GM10248 (cell line): ENCODE data around the gene TMEM198.

Experiments used
- CTCF ChIA-PET: fragments of 300-600 bp; sonication (Branson Sonifier 250); formaldehyde crosslinking; extraction: SDS; loops from one replicate; lab custom pipeline; 2021; ENCODE audit warnings: antibody characterized with exemption; lab: Yijun Ruan, JAX
- POLR2A ChIA-PET: fragments of 350-650 bp; sonication (Branson Sonifier 250); formaldehyde crosslinking; extraction: SDS; loops from one replicate; lab custom pipeline; 2020; ENCODE audit warnings: antibody characterized with exemption; lab: Yijun Ruan, JAX
- DNase-seq: peaks from one replicate; pipeline ENCODE4 v3.0.0; 2012; ENCODE audit errors: extremely low spot score
- TF ChIP-seq, protein P1 (sequence below): IDR thresholded peaks from 2 replicates; pipeline ENCODE4 v1.5.1; 2012; ENCODE audit warnings: mild to moderate bottlenecking, low read depth; ENCODE audit errors: extremely low read depth, missing control alignments, control extremely low read depth

TMEM198 gene

DNA sequence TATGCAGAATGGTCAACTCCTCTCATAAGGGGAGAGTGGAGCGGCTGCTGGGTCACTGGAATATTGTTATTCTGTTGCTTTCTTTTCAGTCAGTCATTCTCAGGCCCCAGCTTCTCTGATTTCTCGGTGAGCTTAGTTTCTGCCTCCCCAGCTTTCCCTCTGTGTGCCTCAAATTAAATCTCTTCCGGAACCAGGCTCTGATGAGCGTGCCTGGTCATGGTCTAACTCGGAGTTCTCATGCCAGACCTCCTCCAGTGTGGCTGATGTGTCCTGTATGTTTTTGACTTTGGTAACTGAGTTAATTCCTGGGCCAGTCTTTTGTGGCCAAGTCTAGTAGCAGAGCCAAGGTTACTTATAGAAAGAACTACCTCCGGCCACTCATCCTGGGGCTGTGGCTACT, 48.9 kb downstream of the TMEM198 start:
- TF ChIP-seq, protein P1, sequence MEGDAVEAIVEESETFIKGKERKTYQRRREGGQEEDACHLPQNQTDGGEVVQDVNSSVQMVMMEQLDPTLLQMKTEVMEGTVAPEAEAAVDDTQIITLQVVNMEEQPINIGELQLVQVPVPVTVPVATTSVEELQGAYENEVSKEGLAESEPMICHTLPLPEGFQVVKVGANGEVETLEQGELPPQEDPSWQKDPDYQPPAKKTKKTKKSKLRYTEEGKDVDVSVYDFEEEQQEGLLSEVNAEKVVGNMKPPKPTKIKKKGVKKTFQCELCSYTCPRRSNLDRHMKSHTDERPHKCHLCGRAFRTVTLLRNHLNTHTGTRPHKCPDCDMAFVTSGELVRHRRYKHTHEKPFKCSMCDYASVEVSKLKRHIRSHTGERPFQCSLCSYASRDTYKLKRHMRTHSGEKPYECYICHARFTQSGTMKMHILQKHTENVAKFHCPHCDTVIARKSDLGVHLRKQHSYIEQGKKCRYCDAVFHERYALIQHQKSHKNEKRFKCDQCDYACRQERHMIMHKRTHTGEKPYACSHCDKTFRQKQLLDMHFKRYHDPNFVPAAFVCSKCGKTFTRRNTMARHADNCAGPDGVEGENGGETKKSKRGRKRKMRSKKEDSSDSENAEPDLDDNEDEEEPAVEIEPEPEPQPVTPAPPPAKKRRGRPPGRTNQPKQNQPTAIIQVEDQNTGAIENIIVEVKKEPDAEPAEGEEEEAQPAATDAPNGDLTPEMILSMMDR: no peak
- ChIA-PET CTCF (interaction anchor here (2.1 kb wide), 1 partner anchor 32 kb away, joined by 10 read pairs; no protein-coding TSS in a partner anchor), POLR2A (no interaction called here)
- no peak for DNase-seq

DNA sequence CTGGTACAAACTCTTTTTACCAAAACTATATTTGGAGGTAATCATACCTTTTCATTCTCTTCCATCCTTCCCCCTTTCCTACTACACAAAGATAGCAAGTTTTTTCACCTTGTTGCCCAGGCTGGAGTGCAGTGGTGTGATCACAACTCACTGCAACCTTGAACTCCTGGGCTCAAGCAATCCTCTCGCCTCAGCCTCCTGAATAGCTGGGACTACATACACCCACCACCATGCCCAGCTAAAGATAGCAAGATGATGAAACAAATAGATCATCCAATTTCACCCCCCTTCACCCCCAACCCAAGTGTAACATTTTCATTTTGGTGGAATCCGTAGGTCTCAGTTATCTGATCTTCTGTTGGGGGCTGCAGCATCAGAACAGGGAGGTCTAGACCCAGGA, 49.3 kb downstream of the TMEM198 start:
- TF ChIP-seq, protein P1: no peak
- DNase-seq: no peak
- CTCF ChIA-PET: interaction anchor here (1.8 to 2.1 kb wide), 2 partner anchors 33 kb away, joined by 6 to 10 read pairs; no protein-coding TSS in a partner anchor
- POLR2A ChIA-PET: no interaction called here

DNA sequence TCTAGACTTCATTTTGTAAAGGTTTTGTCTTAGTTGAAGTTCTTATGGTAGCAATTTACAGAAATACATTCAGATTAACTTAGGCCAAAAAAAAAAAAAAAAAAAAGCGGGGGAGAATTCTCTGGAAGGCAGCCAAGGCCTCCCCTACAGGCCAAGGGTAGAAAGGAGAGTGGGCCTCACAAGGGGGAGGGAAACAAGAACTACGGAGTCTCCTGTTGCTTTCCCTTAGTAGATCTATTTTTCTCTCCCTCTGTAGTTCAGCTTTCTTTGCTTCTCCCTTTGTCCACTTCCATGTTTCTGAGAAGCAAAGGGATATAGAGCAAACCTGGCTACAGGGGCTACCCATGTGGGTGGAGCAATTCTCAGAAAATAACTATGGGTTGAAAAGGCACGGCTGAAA, 51.4 kb downstream of the TMEM198 start:
- TF ChIP-seq, protein P1: no peak
- ChIA-PET POLR2A (no interaction called here), CTCF (interaction anchor here (0.9 to 3.9 kb wide), 4 partner anchors 34 to 94 kb away, joined by 3 to 21 read pairs (median 7); no protein-coding TSS in a partner anchor)
- no peak for DNase-seq

DNA sequence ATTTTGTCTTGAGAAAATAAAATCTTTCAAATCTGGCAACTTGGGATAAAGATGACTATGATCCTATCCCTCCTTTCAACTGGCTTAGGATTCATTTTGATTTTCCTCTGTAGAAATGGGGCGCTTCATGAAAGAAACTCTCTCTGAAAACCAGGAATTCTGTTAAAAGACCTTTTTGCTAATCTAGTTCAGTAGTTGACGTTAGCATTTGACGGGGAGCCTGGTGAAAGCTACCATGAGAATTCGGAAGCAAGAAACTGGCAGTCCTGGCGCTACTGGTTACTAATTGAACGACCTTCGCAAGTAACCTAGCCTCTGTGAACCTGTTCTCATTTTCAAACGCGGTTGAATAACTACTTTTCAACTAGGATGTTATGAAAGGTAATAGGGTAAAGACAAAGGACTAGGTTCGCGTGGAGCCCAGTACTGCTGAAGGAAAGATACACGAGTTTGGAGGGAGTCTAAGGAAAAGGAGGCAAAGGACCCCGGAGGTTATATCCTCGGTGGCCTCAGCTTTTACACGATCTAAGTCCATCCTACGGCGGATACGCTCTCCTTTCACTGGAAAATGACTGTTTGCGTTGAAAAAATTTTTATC, 53.2 kb downstream of the TMEM198 start:
- DNase-seq: no peak
- POLR2A ChIA-PET: interaction anchor here (0.6 kb wide), 1 partner anchor 380 kb away, joined by 4 read pairs; no protein-coding TSS in a partner anchor
- CTCF ChIA-PET: interaction anchor here (1.0 to 3.9 kb wide), 11 partner anchors 12 to 209 kb away, joined by 3 to 21 read pairs (median 4); partner anchors contain the start of genes CHPF, DNPEP and TMEM198

DNA sequence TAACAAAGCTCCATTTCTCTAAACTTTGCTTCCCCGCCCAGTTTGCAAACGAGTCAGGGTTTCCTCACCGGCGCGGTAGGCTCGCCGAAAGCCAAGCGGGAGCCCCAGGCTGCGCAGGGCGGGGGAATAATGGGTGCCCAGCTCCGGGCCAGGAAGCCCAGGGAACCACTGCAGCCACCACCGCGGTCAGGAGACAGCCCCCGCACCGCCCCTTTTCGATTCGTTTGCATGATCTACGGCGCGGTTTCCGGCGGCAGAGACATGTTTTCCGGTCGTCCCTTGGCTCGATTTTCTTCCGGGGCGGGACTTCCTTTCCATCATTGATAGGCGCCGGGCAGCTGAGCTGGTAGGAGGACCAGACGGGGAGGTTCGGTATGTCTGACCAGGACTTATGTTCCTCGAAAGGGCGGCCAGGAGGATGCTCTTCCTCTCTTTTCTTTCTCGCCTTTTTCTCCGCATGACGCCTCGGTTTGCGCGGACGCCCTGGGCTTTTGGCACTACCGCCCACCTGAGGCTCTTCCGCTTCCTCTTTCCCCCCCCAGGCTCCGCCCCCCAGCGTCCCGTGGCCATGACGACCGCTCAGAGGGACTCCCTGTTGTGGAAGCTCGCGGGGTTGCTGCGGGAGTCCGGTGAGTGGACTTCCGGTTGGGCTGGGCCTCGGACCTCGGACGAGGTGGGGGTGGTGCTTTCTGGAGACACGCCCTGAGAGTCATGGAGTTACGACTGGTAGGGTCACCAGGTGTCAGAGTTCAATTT, 53.9 kb downstream of the TMEM198 start, which contains the start of gene STK11IP:
TSS of gene STK11IP (plus strand) at position 306 of the 756 bp plus-strand sequence. CDS start at position 569, 263 bp downstream.
- TF ChIP-seq, protein P1: no peak
- CTCF ChIA-PET: interaction anchor here (0.8 to 3.9 kb wide), 11 partner anchors 12 to 209 kb away, joined by 3 to 21 read pairs (median 4); partner anchors contain the start of genes CHPF, DNPEP and TMEM198
- POLR2A ChIA-PET: interaction anchor here (0.5 to 0.6 kb wide), 3 partner anchors 54 to 1015 kb away, joined by 3 to 4 read pairs (median 3); partner anchors contain the start of genes CHPF and TMEM198
- peak; percentile 96 for DNase-seq

More for the DNA sequence above, 53.2 kb downstream of the TMEM198 start:
- TF ChIP-seq, protein P1: no peak
